ENCODE measurements around the gene CLDN4.

Gene CLDN4

GRCh38 chr7:73844131-73844547 lies 13.3 kb downstream of the CLDN4 start:
- no peak for DNase-seq

GRCh38 chr7:73844848-73845460 lies 14.2 kb downstream of the CLDN4 start:
- no peak for DNase-seq

GRCh38 chr7:73845701-73846195 lies 15.0 kb downstream of the CLDN4 start:
- peak; percentile 31 for DNase-seq

- no peak for DNase-seq
These were observed 17.3 kb downstream of the CLDN4 start for GRCh38 chr7:73847941-73848723.

- no peak for DNase-seq
These were observed 20.0 kb downstream of the CLDN4 start for GRCh38 chr7:73850781-73851207.

GRCh38 chr7:73851410-73852338 lies 20.9 kb downstream of the CLDN4 start:
- no peak for DNase-seq

- DNase-seq = no peak
These were observed 21.7 kb downstream of the CLDN4 start for GRCh38 chr7:73852500-73852899.

GRCh38 chr7:73856941-73857340 lies 26.1 kb downstream of the CLDN4 start:
- no peak for DNase-seq

GRCh38 chr7:73858807-73859206 lies 28.0 kb downstream of the CLDN4 start:
- no peak for DNase-seq

GRCh38 chr7:73860859-73861258 lies 30.1 kb downstream of the CLDN4 start, which contains the start of gene TMEM270:
Gene TMEM270 (plus strand): TSS chr7:73861159. CDS start chr7:73861195, 36 bp downstream.
- no peak for DNase-seq

GRCh38 chr7:73861305-73861704 lies 30.5 kb downstream of the CLDN4 start:
- DNase-seq = no peak

GRCh38 chr7:73864981-73865711 lies 34.4 kb downstream of the CLDN4 start:
- no peak for DNase-seq

GRCh38 chr7:73865738-73866445 lies 35.1 kb downstream of the CLDN4 start:
- no peak for DNase-seq

- no peak for DNase-seq
These were observed 35.6 kb downstream of the CLDN4 start for GRCh38 chr7:73866446-73866767.

- no peak for DNase-seq
These were observed 38.4 kb downstream of the CLDN4 start for GRCh38 chr7:73869011-73869798.

GRCh38 chr7:73870041-73870492 lies 39.3 kb downstream of the CLDN4 start:
- no peak for DNase-seq

- peak; percentile 76 for DNase-seq
These were observed 40.6 kb downstream of the CLDN4 start for GRCh38 chr7:73871163-73872011.

GRCh38 chr7:73872056-73872908 lies 41.5 kb downstream of the CLDN4 start:
- DNase-seq = no peak

GRCh38 chr7:73876361-73876760 lies 45.6 kb downstream of the CLDN4 start:
- DNase-seq = no peak
